ENCODE results near the gene OR2A42.
"Not testable (repeated sequence)": the region's sequence is repeated elsewhere in the genome, so short reads cannot be mapped to it uniquely, and the experiment has no call there.

- TF ChIP-seq EZH2 (IDR thresholded peaks at IDR 0.05; ENCODE audit: borderline replicate concordance, low read length); CTCF (IDR thresholded peaks at IDR 0.05; ENCODE audit: low read length): not testable (repeated sequence)
These were observed 45.0 kb downstream of the OR2A42 start for GRCh38 chr7:144194453-144194852.
